K562 treated with DMSO at 1 percent for 48 hours (cell line): ENCODE results near the gene RB1. TPM values are rescaled to one million over a fixed set of nuclear protein-coding genes. Genes with fewer than 3 reads are reported as not detected.

Experiments used
- total RNA-seq: library from RNA; unstranded; fragments of 300-600 nt; gene quantifications from 2 replicates; pipeline ENCODE4 v1.2.3, GENCODE V29; 2022; ENCODE audit warnings: low replicate concordance; ENCODE audit errors: extremely low read depth

Gene RB1
- not detected in 2 replicates for total RNA-seq

DNA sequence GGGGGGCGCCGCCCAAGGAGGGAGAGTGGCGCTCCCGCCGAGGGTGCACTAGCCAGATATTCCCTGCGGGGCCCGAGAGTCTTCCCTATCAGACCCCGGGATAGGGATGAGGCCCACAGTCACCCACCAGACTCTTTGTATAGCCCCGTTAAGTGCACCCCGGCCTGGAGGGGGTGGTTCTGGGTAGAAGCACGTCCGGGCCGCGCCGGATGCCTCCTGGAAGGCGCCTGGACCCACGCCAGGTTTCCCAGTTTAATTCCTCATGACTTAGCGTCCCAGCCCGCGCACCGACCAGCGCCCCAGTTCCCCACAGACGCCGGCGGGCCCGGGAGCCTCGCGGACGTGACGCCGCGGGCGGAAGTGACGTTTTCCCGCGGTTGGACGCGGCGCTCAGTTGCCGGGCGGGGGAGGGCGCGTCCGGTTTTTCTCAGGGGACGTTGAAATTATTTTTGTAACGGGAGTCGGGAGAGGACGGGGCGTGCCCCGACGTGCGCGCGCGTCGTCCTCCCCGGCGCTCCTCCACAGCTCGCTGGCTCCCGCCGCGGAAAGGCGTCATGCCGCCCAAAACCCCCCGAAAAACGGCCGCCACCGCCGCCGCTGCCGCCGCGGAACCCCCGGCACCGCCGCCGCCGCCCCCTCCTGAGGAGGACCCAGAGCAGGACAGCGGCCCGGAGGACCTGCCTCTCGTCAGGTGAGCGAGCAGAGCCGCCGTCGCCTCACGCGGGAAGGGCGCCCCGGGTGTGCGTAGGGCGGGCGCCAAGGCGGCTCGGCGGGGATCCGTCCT, at the start of gene RB1:
TSS of gene RB1 (plus strand) at position 393 of the 784 bp plus-strand sequence. CDS start at position 555, 162 bp downstream.

DNA sequence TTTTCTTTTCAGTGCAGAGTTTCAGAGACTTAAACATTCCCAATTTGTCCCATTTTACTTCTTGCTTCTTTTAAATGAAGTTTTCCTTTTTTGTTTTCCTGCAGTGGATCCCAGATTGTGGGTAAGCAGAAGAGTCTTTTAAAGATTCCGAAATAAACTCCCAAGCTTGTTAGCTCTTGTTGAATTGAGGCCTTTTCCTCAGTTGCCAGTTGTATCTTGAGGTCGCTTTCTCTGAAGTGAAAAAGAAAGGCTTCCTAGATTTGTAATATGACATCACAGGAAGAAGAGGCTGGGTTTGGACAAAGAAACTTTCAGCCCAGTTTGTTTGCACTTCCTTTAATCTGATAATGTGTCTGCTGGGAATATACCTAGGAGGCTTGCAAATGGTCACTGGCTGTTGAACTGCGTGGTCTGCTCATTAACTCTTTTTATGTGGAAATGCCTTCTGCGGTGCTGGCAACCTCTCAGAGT, 109.4 kb downstream of the RB1 start, which contains the start of gene LPAR6:
TSS of gene LPAR6 (minus strand) at position 233 of the 471 bp plus-strand sequence. CDS start 690 bp downstream, outside the sequence.

Other genes with a start within 250 kb of the RB1 start
- not detected in 2 replicates for gene MED4, start 208.6 kb upstream of the RB1 start, total RNA-seq
- not detected in 2 replicates for gene ITM2B, start 70.5 kb upstream of the RB1 start, total RNA-seq
- not detected in 2 replicates for gene LPAR6, start 109.4 kb downstream of the RB1 start, total RNA-seq
- not detected in 2 replicates for gene RCBTB2, start 229.3 kb downstream of the RB1 start, total RNA-seq